GM19193 (cell line): ENCODE data around the gene PITPNM3.

Experiments used
- POLR2A ChIP-seq: IDR thresholded peaks from 4 replicates; pipeline ENCODE4 v1.6.1; 2011; ENCODE audit not compliant: insufficient read depth, insufficient read length; ENCODE audit errors: extremely low read depth

Gene PITPNM3

GRCh38 chr17:6474376-6474775 is 82.0 kb downstream of the PITPNM3 start:
- TF ChIP-seq POLR2A: no peak

- no peak for TF ChIP-seq POLR2A
Observed at GRCh38 chr17:6473128-6473767, 83.1 kb downstream of the PITPNM3 start.

GRCh38 chr17:6472517-6472916 is 83.8 kb downstream of the PITPNM3 start:
- TF ChIP-seq POLR2A: no peak

GRCh38 chr17:6471531-6472465 is 84.6 kb downstream of the PITPNM3 start:
- TF ChIP-seq POLR2A: no peak

GRCh38 chr17:6470751-6471521 is 85.4 kb downstream of the PITPNM3 start:
- no peak for TF ChIP-seq POLR2A

- no peak for TF ChIP-seq POLR2A
Observed at GRCh38 chr17:6470146-6470718, 86.1 kb downstream of the PITPNM3 start.

- TF ChIP-seq POLR2A: no peak
Observed at GRCh38 chr17:6468051-6468790, 88.1 kb downstream of the PITPNM3 start.

- TF ChIP-seq POLR2A: no peak
Observed at GRCh38 chr17:6467567-6467966, 88.8 kb downstream of the PITPNM3 start.

- TF ChIP-seq POLR2A: no peak
Observed at GRCh38 chr17:6465206-6466003, 91.0 kb downstream of the PITPNM3 start.

GRCh38 chr17:6464446-6465041 is 91.8 kb downstream of the PITPNM3 start:
- TF ChIP-seq POLR2A: no peak

GRCh38 chr17:6463616-6464445 is 92.5 kb downstream of the PITPNM3 start:
- no peak for TF ChIP-seq POLR2A

- no peak for TF ChIP-seq POLR2A
Observed at GRCh38 chr17:6462692-6463091, 93.7 kb downstream of the PITPNM3 start.
